HFFc6 (cell line): Measurements from ENCODE around the gene KHDRBS1. TPM values are rescaled to one million over a fixed set of nuclear protein-coding genes. Genes with fewer than 3 reads are reported as not detected.

Experiments used
- DNase-seq: peaks from one replicate; pipeline ENCODE4 v3.0.0-alpha.2; 2018
- H3K27ac Mint-ChIP-seq: 2 replicates; pipeline ENCODE4 v1.8.0; 2020; ENCODE audit warnings: mild to moderate bottlenecking, mixed read lengths
- H3K27me3 Mint-ChIP-seq: 2 replicates; pipeline ENCODE4 v1.8.0; 2021; ENCODE audit warnings: mild to moderate bottlenecking, moderate library complexity, mixed read lengths; ENCODE audit not compliant: insufficient read depth
- H3K36me3 Mint-ChIP-seq: 2 replicates; pipeline ENCODE4 v1.8.0; 2021; ENCODE audit warnings: low read depth, mixed read lengths
- H3K4me1 Mint-ChIP-seq: 2 replicates; pipeline ENCODE4 v1.8.0; 2020; ENCODE audit warnings: low read depth, mixed read lengths
- H3K4me3 Mint-ChIP-seq: 2 replicates; pipeline ENCODE4 v1.8.0; 2020; ENCODE audit warnings: mild to moderate bottlenecking, moderate library complexity, mixed read lengths
- H3K9me3 Mint-ChIP-seq: 2 replicates; pipeline ENCODE4 v1.8.0; 2020; ENCODE audit warnings: mild to moderate bottlenecking, mixed read lengths
- total RNA-seq, 6 experiments: library from RNA; stranded (reverse); fragmentation: NEBNext Ultra II Directional; extraction: Animal tissue kit (Norgen Biotek cat#: 25700); gene quantifications; 2 replicates in 1 of 6; 3 replicates in 5 of 6; pipeline ENCODE4 v1.2.3, GENCODE V29; 2021
- TF ChIP-seq, protein P1 (sequence below): fragments of 200-600 bp; sonication (generic); IDR thresholded peaks from 2 replicates; pipeline ENCODE4 v1.5.0; 2021; ENCODE audit warnings: antibody characterized with exemption, mild to moderate bottlenecking

KHDRBS1 gene
- total RNA-seq, 6 experiments from 2014 or later, result 119 to 160 (median 148) TPM

DNA sequence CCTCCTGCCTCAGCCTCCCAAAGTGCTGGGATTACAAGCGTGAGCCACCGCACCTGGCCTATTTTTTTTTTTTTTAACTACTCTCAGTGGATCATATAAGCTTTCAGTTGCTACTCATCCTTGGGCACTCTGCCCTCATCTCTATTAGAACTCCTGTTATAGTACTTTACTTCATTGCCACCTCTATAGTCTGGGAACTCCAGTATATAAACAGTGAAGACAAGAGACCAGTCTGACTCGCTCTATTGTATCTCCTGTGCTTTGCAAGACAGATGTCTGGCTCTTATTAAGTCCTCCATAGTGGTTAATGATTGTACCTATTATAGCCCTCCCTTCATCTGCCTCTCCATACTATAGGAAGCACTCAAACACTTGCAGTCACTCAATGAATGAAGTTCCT, 15.1 kb downstream of the KHDRBS1 start:
- peak; percentile 26 for DNase-seq
- Mint-ChIP-seq H3K4me3 (no peak overlapping the region), H3K4me1 (peaks cover 56% of the 10 kb centered on the region), H3K27me3 (peaks cover 4% of the 10 kb centered on the region; the same call in 1 of the 2 replicates), H3K9me3 (no peaks in the 10 kb centered on the region), H3K36me3 (peaks cover 15% of the 10 kb centered on the region), H3K27ac (no peak overlapping the region)
- TF ChIP-seq, protein P1, sequence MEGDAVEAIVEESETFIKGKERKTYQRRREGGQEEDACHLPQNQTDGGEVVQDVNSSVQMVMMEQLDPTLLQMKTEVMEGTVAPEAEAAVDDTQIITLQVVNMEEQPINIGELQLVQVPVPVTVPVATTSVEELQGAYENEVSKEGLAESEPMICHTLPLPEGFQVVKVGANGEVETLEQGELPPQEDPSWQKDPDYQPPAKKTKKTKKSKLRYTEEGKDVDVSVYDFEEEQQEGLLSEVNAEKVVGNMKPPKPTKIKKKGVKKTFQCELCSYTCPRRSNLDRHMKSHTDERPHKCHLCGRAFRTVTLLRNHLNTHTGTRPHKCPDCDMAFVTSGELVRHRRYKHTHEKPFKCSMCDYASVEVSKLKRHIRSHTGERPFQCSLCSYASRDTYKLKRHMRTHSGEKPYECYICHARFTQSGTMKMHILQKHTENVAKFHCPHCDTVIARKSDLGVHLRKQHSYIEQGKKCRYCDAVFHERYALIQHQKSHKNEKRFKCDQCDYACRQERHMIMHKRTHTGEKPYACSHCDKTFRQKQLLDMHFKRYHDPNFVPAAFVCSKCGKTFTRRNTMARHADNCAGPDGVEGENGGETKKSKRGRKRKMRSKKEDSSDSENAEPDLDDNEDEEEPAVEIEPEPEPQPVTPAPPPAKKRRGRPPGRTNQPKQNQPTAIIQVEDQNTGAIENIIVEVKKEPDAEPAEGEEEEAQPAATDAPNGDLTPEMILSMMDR, result no peak

DNA sequence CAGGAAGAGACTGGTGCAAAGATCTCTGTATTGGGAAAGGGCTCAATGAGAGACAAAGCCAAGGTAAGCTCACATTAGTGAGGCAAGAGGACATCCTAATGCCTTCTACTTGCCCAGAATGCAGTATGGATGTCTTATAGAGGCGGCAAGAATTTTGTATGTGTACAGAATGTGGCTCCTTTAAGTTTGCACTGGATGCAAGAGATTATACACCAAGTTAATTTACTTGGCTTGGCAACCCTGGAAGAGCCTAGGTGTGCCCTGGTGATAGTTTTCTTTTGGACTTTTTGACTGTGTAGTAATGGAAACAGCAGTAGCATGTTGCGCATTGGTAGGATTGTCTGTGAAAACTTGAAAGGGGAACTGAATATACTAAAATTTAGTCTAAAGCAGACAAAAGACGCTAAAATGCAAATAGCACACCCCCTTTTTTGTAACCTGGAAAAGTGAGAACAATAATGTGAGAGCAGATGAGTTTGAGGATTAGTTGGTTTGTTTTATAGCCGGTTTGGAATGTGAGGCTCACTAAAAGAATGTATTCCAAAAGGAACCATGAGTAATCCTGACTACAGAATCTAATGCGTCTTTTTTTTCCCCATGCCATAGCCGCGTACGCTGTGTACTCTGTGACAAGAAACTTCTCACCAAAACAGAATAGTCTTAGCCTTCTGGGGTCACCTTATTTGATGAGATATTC, 18.1 kb downstream of the KHDRBS1 start:
- TF ChIP-seq, protein P1, result no peak
- Mint-ChIP-seq H3K36me3 (peaks cover 31% of the 10 kb centered on the region), H3K27me3 (no peaks in the 10 kb centered on the region), H3K4me1 (peaks cover 65% of the 10 kb centered on the region), H3K4me3 (peak overlapping the region; percentile 59), H3K27ac (peak overlapping the region; percentile 81), H3K9me3 (no peaks in the 10 kb centered on the region)
- peak; percentile 79 for DNase-seq

DNA sequence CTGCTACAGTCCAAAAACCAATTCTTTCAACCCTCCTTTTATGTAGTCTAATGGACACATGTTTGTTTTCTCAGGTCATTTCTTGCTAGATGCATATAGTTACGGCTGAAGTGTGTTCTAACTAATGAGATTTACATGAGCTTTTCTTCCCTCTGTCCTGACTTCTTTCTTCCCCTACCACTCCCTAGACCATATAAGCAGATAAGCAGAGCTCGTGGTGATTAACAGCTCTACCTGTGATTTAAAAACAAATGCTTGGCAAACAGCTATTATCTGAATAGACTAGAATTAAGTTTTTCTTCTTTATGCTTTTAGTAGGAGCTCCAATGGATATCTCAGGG, 18.6 kb downstream of the KHDRBS1 start:
- Mint-ChIP-seq H3K4me1 (peaks cover 62% of the 10 kb centered on the region), H3K27me3 (no peaks in the 10 kb centered on the region), H3K4me3 (peak overlapping the region; percentile 29), H3K9me3 (no peaks in the 10 kb centered on the region), H3K27ac (peak overlapping the region; percentile 81), H3K36me3 (peaks cover 31% of the 10 kb centered on the region)
- TF ChIP-seq, protein P1, result no peak
- no peak for DNase-seq

DNA sequence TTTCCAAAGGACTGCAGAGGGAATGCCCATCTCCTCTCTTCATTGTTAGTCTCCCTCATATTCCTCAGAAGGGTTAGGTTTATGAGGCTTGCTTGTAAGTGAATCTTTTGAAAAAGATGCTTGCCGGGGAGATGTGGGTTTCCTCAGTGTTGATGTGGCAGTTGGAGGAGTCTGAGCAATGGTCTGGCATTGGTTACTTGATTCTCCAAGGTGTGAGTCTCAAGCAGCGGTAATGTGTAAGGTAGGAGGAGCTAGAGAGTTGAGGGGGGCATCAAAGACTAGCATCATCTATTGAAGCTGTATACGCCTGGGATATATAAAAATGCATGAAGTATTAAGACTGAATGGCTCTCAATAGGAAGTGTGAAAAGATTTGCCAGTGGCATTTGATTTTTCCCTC, 21.5 kb downstream of the KHDRBS1 start:
- Mint-ChIP-seq H3K4me1 (peaks cover 45% of the 10 kb centered on the region), H3K9me3 (no peaks in the 10 kb centered on the region), H3K27ac (peak overlapping the region; percentile 39; the same call in 1 of the 2 replicates), H3K36me3 (peaks cover 37% of the 10 kb centered on the region), H3K4me3 (no peak overlapping the region), H3K27me3 (peaks cover 2% of the 10 kb centered on the region; the same call in 1 of the 2 replicates)
- TF ChIP-seq, protein P1, result no peak
- DNase-seq, result no peak

DNA sequence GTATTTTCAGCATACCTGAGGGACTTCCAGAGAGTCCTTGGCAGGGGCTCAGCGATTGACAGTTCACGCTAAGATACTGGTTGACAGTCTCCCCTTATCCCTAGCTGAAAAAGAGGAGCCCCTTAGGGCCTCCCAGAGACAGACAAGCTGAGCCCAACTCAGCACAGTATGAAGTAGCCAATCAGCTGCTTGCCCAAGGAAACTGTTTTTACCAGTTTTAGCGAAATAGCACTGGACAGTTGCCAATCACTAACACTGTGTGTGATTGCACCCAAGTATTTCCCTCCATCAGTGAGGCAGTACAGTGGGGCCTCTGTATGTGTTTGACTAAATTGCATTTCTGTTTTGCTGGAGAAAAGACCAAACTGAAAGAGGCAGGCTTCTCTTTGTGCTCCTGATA, 27.0 kb downstream of the KHDRBS1 start:
- Mint-ChIP-seq H3K4me3 (no peak overlapping the region), H3K4me1 (no peaks in the 10 kb centered on the region), H3K9me3 (no peaks in the 10 kb centered on the region)

More for the DNA sequence above, 27.0 kb downstream of the KHDRBS1 start:
- H3K27me3 Mint-ChIP-seq, result peaks cover 2% of the 10 kb centered on the region; the same call in 1 of the 2 replicates
- no peak for DNase-seq
- peak overlapping the region; percentile 13; the same call in 1 of the 2 replicates for H3K27ac Mint-ChIP-seq
- H3K36me3 Mint-ChIP-seq, result peaks cover 24% of the 10 kb centered on the region
- TF ChIP-seq, protein P1, result no peak
